Measurements from ENCODE around the gene GZF1. TPM values are rescaled to one million over a fixed set of nuclear protein-coding genes. Genes with fewer than 3 reads are reported as not detected.

The GZF1 gene
- total RNA-seq, 4 donors from 2014 or later = 10.4 to 22.8 (median 21.0) TPM

DNA sequence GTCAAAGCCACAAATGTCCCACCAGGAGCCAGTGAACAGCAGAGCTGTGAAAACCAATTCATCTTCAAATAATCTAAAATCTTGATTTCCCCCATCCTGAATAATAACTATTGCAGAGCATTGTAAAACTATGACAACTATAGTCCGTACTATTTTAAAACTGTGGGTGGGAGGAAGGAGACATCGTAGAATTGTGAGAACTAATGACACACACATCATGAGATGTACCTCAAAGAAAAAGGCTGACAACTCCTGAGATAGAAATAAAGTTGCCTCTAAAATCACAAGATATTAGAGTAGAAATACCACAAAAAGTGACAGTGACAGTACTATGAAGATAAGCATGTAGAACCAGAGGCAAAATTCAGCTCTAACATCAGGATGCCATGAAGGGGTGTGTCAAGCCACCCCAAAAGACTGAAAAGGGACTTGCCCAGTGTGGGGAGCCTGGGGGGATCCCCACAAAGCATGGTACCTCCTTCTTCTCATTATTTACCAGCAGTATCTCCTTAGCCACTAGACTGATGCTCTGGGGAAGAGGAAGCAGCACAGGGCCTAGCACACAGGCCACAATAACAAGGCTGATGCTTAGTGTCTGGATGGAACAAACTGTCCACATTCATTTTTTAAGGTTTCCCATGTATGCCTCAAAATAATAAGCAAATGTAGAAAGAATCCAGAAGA lies 45.9 kb downstream of the GZF1 start:
- Histone ChIP-seq H3K36me3 (no peaks in the 10 kb centered on the region), H3K9me3 (no peaks in the 10 kb centered on the region), H3K27me3 (no peaks in the 10 kb centered on the region), H3K4me1 (peaks cover 23 to 67% (median 45%) of the 10 kb centered on the region in 4 donors), H3K27ac (replicated peaks in 1 of 4) (no peak overlapping the region), H3K4me3 (no peak overlapping the region)
- TF ChIP-seq POLR2A (IDR thresholded peaks at IDR 0.05; ENCODE audit: low read depth) (no peak), EP300 (IDR thresholded peaks at IDR 0.05) (no peak), POLR2AphosphoS5 (IDR thresholded peaks at IDR 0.05) (no peak)
- TF ChIP-seq, protein P1, sequence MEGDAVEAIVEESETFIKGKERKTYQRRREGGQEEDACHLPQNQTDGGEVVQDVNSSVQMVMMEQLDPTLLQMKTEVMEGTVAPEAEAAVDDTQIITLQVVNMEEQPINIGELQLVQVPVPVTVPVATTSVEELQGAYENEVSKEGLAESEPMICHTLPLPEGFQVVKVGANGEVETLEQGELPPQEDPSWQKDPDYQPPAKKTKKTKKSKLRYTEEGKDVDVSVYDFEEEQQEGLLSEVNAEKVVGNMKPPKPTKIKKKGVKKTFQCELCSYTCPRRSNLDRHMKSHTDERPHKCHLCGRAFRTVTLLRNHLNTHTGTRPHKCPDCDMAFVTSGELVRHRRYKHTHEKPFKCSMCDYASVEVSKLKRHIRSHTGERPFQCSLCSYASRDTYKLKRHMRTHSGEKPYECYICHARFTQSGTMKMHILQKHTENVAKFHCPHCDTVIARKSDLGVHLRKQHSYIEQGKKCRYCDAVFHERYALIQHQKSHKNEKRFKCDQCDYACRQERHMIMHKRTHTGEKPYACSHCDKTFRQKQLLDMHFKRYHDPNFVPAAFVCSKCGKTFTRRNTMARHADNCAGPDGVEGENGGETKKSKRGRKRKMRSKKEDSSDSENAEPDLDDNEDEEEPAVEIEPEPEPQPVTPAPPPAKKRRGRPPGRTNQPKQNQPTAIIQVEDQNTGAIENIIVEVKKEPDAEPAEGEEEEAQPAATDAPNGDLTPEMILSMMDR (IDR thresholded peaks at IDR 0.05) = no peak
- WGBS = 85% methylated on average over 2 of the region's 2 CpGs
- DNase-seq (ENCODE audit: extremely low spot score) = peak; percentile 50
- intact Hi-C loops (cut with DNase I) = no loop called here

DNA sequence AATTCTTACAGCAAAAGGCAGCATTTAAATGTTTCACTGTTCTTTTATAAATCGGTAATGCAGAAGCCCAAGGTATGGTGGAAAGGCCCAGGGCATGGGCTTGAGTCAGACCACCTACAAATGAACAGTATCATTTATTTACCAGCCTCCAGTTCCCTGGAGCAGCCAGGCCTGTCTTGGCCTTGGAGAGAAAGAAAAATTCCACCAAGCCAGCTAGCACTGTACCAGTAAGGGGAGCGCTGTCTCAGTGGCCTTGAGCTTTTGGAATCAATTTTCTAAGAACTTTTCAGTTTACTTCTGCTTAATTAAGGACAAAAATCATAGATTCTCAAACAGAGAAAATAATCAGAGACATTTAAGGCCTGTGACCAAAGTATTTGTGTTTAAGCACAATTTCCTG lies 47.0 kb downstream of the GZF1 start:
- Histone ChIP-seq H3K4me1 (peaks cover 23 to 60% (median 39%) of the 10 kb centered on the region in 4 donors), H3K4me3 (no peak overlapping the region), H3K27ac (replicated peaks in 1 of 4) (no peak overlapping the region), H3K27me3 (no peaks in the 10 kb centered on the region), H3K36me3 (no peaks in the 10 kb centered on the region), H3K9me3 (no peaks in the 10 kb centered on the region)
- intact Hi-C loops (cut with DNase I) = no loop called here
- no peak for TF ChIP-seq POLR2A (IDR thresholded peaks at IDR 0.05; ENCODE audit: low read depth)
- TF ChIP-seq, protein P1 (IDR thresholded peaks at IDR 0.05) = no peak
- WGBS = 98% methylated on average over 2 of the region's 2 CpGs
- DNase-seq (ENCODE audit: extremely low spot score) = no peak

DNA sequence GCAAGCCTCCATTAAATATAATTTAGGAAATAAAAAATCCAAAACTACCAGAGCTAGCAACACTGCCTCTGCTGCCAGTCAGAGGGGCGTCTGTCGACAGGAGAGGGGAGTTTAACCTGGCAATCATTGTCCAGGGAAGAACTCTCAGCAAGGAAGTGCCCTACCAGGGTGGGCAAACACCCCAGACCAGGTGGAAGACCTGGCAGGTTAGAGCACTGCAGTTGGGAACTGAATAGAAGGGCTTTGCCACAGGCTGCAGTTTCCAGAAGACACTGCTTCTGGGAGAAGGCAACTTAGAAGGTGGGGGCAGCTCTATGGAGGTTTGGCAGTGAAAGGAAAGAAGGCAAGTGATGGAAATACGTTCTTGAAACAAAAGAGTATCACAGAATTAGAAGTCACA lies 47.8 kb downstream of the GZF1 start:
- no peak overlapping the region for H3K4me3 ChIP-seq
- TF ChIP-seq EP300 (IDR thresholded peaks at IDR 0.05) (no peak), POLR2AphosphoS5 (IDR thresholded peaks at IDR 0.05) (no peak), POLR2A (IDR thresholded peaks at IDR 0.05; ENCODE audit: low read depth) (no peak)
- TF ChIP-seq, protein P1 (IDR thresholded peaks at IDR 0.05) = no peak
- WGBS = 85% methylated on average over 3 of the region's 3 CpGs
- intact Hi-C loops (cut with DNase I) = no loop called here
- no peaks in the 10 kb centered on the region for H3K9me3 ChIP-seq
- no peak overlapping the region for H3K27ac ChIP-seq (replicated peaks in 1 of 4)
- peaks cover 23 to 55% (median 31%) of the 10 kb centered on the region in 4 donors for H3K4me1 ChIP-seq
- H3K36me3 ChIP-seq = no peaks in the 10 kb centered on the region
- no peaks in the 10 kb centered on the region for H3K27me3 ChIP-seq
- DNase-seq (ENCODE audit: extremely low spot score) = peak; percentile 57

DNA sequence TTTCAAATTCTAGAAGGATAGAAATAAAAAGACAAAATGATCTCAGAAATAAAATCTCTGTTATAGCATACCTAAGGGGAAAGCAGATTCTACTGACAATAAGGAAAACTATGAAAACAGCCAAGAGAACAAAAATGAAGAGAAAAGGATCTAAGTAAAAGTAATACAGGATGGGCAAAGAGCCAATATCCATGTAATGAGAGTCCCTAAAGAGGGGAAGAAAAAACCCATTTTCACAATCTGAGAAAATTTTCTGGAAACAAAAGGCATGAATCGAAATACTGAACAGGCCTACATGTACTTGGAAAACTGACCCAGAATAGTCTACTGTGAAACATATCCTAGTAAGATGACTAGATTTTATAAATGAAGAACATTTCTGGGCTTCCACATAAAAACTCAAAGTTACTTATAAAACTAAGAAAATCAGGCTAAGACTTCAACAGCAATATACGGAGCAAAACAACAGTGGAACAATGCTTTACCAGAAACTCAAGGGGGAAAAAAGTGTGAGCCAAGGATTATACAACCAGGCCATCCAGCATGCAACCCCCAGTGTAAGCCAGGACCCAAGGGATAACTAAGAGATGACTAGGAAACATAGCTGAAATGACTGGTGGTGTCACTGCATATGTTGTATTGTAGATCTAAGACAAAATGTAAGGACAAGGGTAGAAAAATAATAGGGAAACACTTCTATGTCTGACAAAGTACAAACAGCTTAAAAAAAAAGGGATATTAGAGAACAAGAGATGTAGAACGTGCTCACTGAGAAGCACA lies 49.1 kb downstream of the GZF1 start:
- Histone ChIP-seq H3K27me3 (no peaks in the 10 kb centered on the region), H3K36me3 (no peaks in the 10 kb centered on the region), H3K9me3 (no peaks in the 10 kb centered on the region), H3K4me1 (peaks cover 23 to 64% (median 41%) of the 10 kb centered on the region in 4 donors), H3K4me3 (no peak overlapping the region), H3K27ac (replicated peaks in 1 of 4) (no peak overlapping the region)
- intact Hi-C loops (cut with DNase I) = no loop called here
- WGBS = 83% methylated on average over 3 of the region's 3 CpGs
- no peak for TF ChIP-seq EP300 (IDR thresholded peaks at IDR 0.05)
- no peak for TF ChIP-seq POLR2AphosphoS5 (IDR thresholded peaks at IDR 0.05)
- TF ChIP-seq, protein P1 (IDR thresholded peaks at IDR 0.05) = no peak
- peak; percentile 14 for DNase-seq (ENCODE audit: extremely low spot score)

Data from esophagus muscularis mucosa (tissue), 4 donors.